HL-60 (cell line): Measurements from ENCODE around the gene PHF19.

Experiments used
- GABPA ChIP-seq: IDR thresholded peaks from 2 replicates; pipeline ENCODE4 v1.6.1; 2012; ENCODE audit warnings: low read depth
- POLR2AphosphoS5 ChIP-seq: IDR thresholded peaks from 2 replicates; pipeline ENCODE4 v1.6.1; 2012; ENCODE audit warnings: low read depth
- SPI1 ChIP-seq: IDR thresholded peaks from 2 replicates; pipeline ENCODE4 v1.6.1; 2012; ENCODE audit warnings: low read depth, mild to moderate bottlenecking, borderline replicate concordance
- TF ChIP-seq, protein P1 (sequence below): IDR thresholded peaks from 2 replicates; pipeline ENCODE4 v1.6.1; 2012; ENCODE audit warnings: low read depth; ENCODE audit not compliant: insufficient replicate concordance
- TF ChIP-seq, protein P2 (sequence below): IDR thresholded peaks from one replicate; pipeline ENCODE4 v1.5.1; 2011; ENCODE audit warnings: low read length, control low read depth, inconsistent platforms; ENCODE audit not compliant: insufficient read depth

DNA sequence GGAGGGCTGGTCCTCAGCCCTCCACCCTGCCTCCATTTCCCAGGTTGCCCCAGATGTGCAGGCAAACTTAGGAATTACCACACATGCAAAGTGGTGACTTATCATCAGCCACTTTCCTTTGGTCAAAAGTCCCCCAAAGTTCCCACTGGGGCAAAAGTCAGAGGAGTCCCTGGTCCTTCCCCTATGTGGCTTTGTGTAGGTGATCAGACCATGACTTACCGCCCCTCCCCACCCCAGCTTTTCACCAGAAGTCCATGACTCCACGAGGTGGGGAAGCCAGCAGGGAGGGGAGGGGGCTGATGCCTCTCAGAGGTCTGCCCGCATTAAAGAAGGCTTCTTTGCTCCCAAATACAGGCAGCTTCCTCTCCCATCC lies 43.8 kb upstream of the PHF19 start:
- TF ChIP-seq, protein P1, sequence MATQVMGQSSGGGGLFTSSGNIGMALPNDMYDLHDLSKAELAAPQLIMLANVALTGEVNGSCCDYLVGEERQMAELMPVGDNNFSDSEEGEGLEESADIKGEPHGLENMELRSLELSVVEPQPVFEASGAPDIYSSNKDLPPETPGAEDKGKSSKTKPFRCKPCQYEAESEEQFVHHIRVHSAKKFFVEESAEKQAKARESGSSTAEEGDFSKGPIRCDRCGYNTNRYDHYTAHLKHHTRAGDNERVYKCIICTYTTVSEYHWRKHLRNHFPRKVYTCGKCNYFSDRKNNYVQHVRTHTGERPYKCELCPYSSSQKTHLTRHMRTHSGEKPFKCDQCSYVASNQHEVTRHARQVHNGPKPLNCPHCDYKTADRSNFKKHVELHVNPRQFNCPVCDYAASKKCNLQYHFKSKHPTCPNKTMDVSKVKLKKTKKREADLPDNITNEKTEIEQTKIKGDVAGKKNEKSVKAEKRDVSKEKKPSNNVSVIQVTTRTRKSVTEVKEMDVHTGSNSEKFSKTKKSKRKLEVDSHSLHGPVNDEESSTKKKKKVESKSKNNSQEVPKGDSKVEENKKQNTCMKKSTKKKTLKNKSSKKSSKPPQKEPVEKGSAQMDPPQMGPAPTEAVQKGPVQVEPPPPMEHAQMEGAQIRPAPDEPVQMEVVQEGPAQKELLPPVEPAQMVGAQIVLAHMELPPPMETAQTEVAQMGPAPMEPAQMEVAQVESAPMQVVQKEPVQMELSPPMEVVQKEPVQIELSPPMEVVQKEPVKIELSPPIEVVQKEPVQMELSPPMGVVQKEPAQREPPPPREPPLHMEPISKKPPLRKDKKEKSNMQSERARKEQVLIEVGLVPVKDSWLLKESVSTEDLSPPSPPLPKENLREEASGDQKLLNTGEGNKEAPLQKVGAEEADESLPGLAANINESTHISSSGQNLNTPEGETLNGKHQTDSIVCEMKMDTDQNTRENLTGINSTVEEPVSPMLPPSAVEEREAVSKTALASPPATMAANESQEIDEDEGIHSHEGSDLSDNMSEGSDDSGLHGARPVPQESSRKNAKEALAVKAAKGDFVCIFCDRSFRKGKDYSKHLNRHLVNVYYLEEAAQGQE: no peak
- TF ChIP-seq POLR2AphosphoS5 (no peak), GABPA (no peak), SPI1 (no peak)
- TF ChIP-seq, protein P2, sequence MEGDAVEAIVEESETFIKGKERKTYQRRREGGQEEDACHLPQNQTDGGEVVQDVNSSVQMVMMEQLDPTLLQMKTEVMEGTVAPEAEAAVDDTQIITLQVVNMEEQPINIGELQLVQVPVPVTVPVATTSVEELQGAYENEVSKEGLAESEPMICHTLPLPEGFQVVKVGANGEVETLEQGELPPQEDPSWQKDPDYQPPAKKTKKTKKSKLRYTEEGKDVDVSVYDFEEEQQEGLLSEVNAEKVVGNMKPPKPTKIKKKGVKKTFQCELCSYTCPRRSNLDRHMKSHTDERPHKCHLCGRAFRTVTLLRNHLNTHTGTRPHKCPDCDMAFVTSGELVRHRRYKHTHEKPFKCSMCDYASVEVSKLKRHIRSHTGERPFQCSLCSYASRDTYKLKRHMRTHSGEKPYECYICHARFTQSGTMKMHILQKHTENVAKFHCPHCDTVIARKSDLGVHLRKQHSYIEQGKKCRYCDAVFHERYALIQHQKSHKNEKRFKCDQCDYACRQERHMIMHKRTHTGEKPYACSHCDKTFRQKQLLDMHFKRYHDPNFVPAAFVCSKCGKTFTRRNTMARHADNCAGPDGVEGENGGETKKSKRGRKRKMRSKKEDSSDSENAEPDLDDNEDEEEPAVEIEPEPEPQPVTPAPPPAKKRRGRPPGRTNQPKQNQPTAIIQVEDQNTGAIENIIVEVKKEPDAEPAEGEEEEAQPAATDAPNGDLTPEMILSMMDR: no peak
